Right renal cortex interstitium (tissue), 3 donors: Measurements from ENCODE around the gene PHC2. TPM values are rescaled to one million over a fixed set of nuclear protein-coding genes. Genes with fewer than 3 reads are reported as not detected.

Source experiments
- DNase-seq, 3 donors: peaks; one replicate each; pipeline ENCODE4 v3.0.0-alpha.2; 2013; ENCODE audit warnings: low read depth in 3 of 3, low spot score in 2 of 3
- polyA plus RNA-seq, 3 donors: library from polyadenylated mRNA; unstranded; fragments of 120-200 nt; gene quantifications; one replicate each; pipeline ENCODE4 v1.2.1, GENCODE V29; 2013; ENCODE audit not compliant: insufficient read length in 3 of 3

The PHC2 gene
- polyA plus RNA-seq, 3 donors, result 102 to 107 (median 105) TPM

GRCh38 chr1:33424610-33425009 lies 6.3 kb downstream of the PHC2 start:
- DNase-seq, result no peak

- DNase-seq, result no peak
These were observed 6.7 kb downstream of the PHC2 start for GRCh38 chr1:33424205-33424604.

- no peak for DNase-seq
These were observed 9.8 kb downstream of the PHC2 start for GRCh38 chr1:33420870-33421775.

GRCh38 chr1:33418811-33419210 lies 12.1 kb downstream of the PHC2 start:
- no peak for DNase-seq

GRCh38 chr1:33414879-33415278 lies 16.0 kb downstream of the PHC2 start:
- DNase-seq, result no peak

GRCh38 chr1:33410091-33410701 lies 20.7 kb downstream of the PHC2 start:
- no peak for DNase-seq

GRCh38 chr1:33408093-33408436 lies 22.8 kb downstream of the PHC2 start:
- no peak for DNase-seq

- no peak for DNase-seq
These were observed 23.4 kb downstream of the PHC2 start for GRCh38 chr1:33407352-33408092.

- DNase-seq, result no peak
These were observed 28.7 kb downstream of the PHC2 start for GRCh38 chr1:33402206-33402605.

- DNase-seq, result no peak
These were observed 29.4 kb downstream of the PHC2 start for GRCh38 chr1:33401471-33401870.

GRCh38 chr1:33400153-33400911 lies 30.6 kb downstream of the PHC2 start:
- no peak for DNase-seq

GRCh38 chr1:33399375-33399774 lies 31.5 kb downstream of the PHC2 start:
- DNase-seq, result no peak

GRCh38 chr1:33397994-33398393 lies 32.9 kb downstream of the PHC2 start:
- DNase-seq, result no peak

GRCh38 chr1:33397125-33397506 lies 33.8 kb downstream of the PHC2 start:
- DNase-seq, result no peak

- DNase-seq, result no peak
These were observed 34.4 kb downstream of the PHC2 start for GRCh38 chr1:33396188-33397124.

- DNase-seq, result no peak
These were observed 36.1 kb downstream of the PHC2 start for GRCh38 chr1:33394770-33395169.

GRCh38 chr1:33393991-33394390 lies 36.9 kb downstream of the PHC2 start:
- DNase-seq, result no peak

GRCh38 chr1:33393524-33393923 lies 37.4 kb downstream of the PHC2 start:
- DNase-seq, result no peak

GRCh38 chr1:33392639-33393038 lies 38.3 kb downstream of the PHC2 start:
- no peak for DNase-seq

GRCh38 chr1:33392206-33392605 lies 38.7 kb downstream of the PHC2 start:
- DNase-seq, result no peak
